SH-SY5Y (cell line): ENCODE results near the gene LPCAT1.

Experiments
- GATA2 ChIP-seq: IDR thresholded peaks from 2 replicates; pipeline ENCODE4 v1.6.1; 2011; ENCODE audit warnings: mild to moderate bottlenecking, low read depth, low read length
- GATA3 ChIP-seq: IDR thresholded peaks from 2 replicates; pipeline ENCODE4 v1.6.1; 2011; ENCODE audit warnings: low read depth, mild to moderate bottlenecking, low read length, moderate library complexity

- TF ChIP-seq GATA3 (no peak), GATA2 (no peak)
These were observed 52.4 kb downstream of the LPCAT1 start for GRCh38 chr5:1471240-1471853.
